BE2C (cell line): ENCODE results near the gene PEPD.

Experiments used
- DNase-seq: peaks from one replicate; pipeline ENCODE4 v3.0.0-alpha.2; 2020
- H3K27me3 ChIP-seq: fragments of 250-450 bp; sonication (Bioruptor Pico); 2 replicates; pipeline ENCODE4 v1.5.1; 2020; ENCODE audit warnings: mild to moderate bottlenecking
- H3K36me3 ChIP-seq: fragments of 250-450 bp; sonication (Bioruptor Pico); 2 replicates; pipeline ENCODE4 v1.5.1; 2020; ENCODE audit warnings: mild to moderate bottlenecking
- H3K4me1 ChIP-seq: fragments of 250-450 bp; sonication (Bioruptor Pico); 2 replicates; pipeline ENCODE4 v1.5.1; 2020
- H3K4me3 ChIP-seq: 2 replicates; pipeline ENCODE4 v1.5.1; 2011; ENCODE audit warnings: low read depth, low read length
- H3K9me3 ChIP-seq: fragments of 250-450 bp; sonication (Bioruptor Pico); 2 replicates; pipeline ENCODE4 v1.5.1; 2020
- CTCF ChIP-seq: IDR thresholded peaks from 2 replicates; pipeline ENCODE4 v1.5.1; 2012; ENCODE audit warnings: mild to moderate bottlenecking, low read depth, low read length

PEPD gene

GRCh38 chr19:33505823-33506222, 15.8 kb downstream of the PEPD start:
- no peaks in the 10 kb centered on the region for H3K9me3 ChIP-seq
- no peak for TF ChIP-seq CTCF
- peaks cover 51% of the 10 kb centered on the region for H3K4me1 ChIP-seq
- H3K27me3 ChIP-seq: no peaks in the 10 kb centered on the region
- H3K4me3 ChIP-seq: no peak overlapping the region
- peaks cover 5% of the 10 kb centered on the region for H3K36me3 ChIP-seq
- DNase-seq: no peak

- Histone ChIP-seq H3K4me3 (no peak overlapping the region), H3K27me3 (no peaks in the 10 kb centered on the region), H3K4me1 (peaks cover 51% of the 10 kb centered on the region), H3K9me3 (no peaks in the 10 kb centered on the region), H3K36me3 (peaks cover 12% of the 10 kb centered on the region)
- TF ChIP-seq CTCF: no peak
- DNase-seq: peak; percentile 33
Observed at GRCh38 chr19:33505148-33505547, 16.4 kb downstream of the PEPD start.

- Histone ChIP-seq H3K4me1 (peaks cover 47% of the 10 kb centered on the region), H3K27me3 (no peaks in the 10 kb centered on the region), H3K36me3 (peaks cover 16% of the 10 kb centered on the region), H3K4me3 (no peak overlapping the region), H3K9me3 (no peaks in the 10 kb centered on the region)
- peak; percentile 83 for DNase-seq
- no peak for TF ChIP-seq CTCF
Observed at GRCh38 chr19:33504058-33504444, 17.5 kb downstream of the PEPD start.

DNA sequence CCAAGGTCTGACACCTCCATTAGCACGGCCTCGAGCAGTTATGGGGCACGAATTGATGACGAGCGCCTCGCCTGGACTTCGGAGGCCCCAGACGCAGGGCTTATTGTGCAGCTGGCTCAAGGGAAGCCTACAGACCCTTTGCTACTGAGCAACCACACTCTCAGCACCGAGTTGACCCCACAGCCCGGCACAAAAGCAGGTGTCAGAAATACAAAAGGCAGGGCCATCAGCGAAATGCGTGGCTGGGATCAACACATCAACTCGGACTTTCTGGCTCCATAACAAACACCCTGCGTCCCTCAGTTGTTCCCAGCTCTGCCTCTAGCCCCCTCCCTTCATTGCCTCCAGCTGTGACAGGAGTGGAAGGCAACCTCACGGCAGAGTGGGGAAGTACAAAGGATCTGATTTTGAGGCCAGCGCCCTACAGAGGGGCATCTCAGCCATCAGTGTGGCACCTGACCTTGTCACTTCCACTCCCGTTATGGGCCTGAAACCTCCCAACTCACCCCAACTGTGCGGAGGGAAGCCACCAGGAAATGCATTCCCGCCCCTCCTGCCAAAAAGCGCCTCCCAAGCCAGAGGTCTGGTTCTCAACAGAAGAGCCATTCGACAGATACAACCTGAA, 18.0 kb downstream of the PEPD start:
- TF ChIP-seq CTCF: no peak
- Histone ChIP-seq H3K4me3 (0 out of 2 replicates have a peak overlapping the region, but pooled peaks have one; percentile 1), H3K9me3 (no peaks in the 10 kb centered on the region), H3K36me3 (peaks cover 16% of the 10 kb centered on the region), H3K4me1 (peaks cover 42% of the 10 kb centered on the region), H3K27me3 (no peaks in the 10 kb centered on the region)
- DNase-seq: peak; percentile 71

GRCh38 chr19:33503030-33503429, 18.6 kb downstream of the PEPD start:
- H3K27me3 ChIP-seq: no peaks in the 10 kb centered on the region
- H3K4me1 ChIP-seq: peaks cover 37% of the 10 kb centered on the region
- no peak for TF ChIP-seq CTCF
- no peaks in the 10 kb centered on the region for H3K9me3 ChIP-seq
- DNase-seq: no peak
- no peak overlapping the region for H3K4me3 ChIP-seq
- peaks cover 16% of the 10 kb centered on the region for H3K36me3 ChIP-seq

DNA sequence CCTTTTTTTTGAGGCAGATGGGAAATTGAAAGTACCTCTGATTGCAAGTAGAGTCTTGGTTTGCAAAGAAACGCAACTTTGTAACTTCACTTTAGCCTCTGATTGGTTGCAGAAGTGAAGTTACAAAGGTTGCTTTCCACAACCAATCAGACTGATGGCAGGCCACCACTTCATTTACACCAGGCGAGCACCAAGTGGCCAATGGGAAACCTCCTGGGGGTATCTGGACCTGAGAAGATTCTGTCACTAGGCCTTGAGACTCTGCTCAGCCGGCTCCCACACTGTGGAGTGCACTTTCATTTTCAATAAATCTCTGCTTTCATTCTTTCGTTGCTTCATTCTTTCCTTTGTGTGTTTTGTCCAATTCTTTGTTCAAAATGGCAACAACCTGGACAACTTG, 19.1 kb downstream of the PEPD start:
- Histone ChIP-seq H3K27me3 (no peaks in the 10 kb centered on the region), H3K36me3 (peaks cover 16% of the 10 kb centered on the region), H3K9me3 (no peaks in the 10 kb centered on the region), H3K4me3 (no peak overlapping the region), H3K4me1 (peaks cover 35% of the 10 kb centered on the region)
- DNase-seq: no peak
- no peak for TF ChIP-seq CTCF
